ENCODE measurements around the gene TTC21A.

- TF ChIP-seq CTCF (IDR thresholded peaks at IDR 0.05 in 4 of 5, conservative IDR thresholded peaks at IDR 0.05 in 1 of 5) (no peak), POLR2A (IDR thresholded peaks at IDR 0.05) (no peak)
These were observed 78.6 kb downstream of the TTC21A start for GRCh38 chr3:39185959-39186691.
